ENCODE measurements around the gene MFSD2B.
"Not testable (repeated sequence)": the region's sequence is repeated elsewhere in the genome, so short reads cannot be mapped to it uniquely, and the experiment has no call there.

MFSD2B gene

GRCh38 chr2:24009680-24010476 is at the start of gene MFSD2B:
Gene MFSD2B (plus strand): TSS chr2:24010085. CDS start chr2:24010097, 12 bp downstream.
- DNase-seq (ENCODE audit: low spot score): no peak

GRCh38 chr2:23967846-23968245 is 42.0 kb upstream of the MFSD2B start:
- DNase-seq (ENCODE audit: low spot score): no peak

GRCh38 chr2:23976883-23977282 is 33.0 kb upstream of the MFSD2B start:
- no peak for DNase-seq (ENCODE audit: low spot score)

GRCh38 chr2:23988371-23988770 is 21.5 kb upstream of the MFSD2B start:
- DNase-seq (ENCODE audit: low spot score): no peak

- DNase-seq (ENCODE audit: low spot score): no peak
Measured at GRCh38 chr2:23992931-23993330, 17.0 kb upstream of the MFSD2B start.

DNA sequence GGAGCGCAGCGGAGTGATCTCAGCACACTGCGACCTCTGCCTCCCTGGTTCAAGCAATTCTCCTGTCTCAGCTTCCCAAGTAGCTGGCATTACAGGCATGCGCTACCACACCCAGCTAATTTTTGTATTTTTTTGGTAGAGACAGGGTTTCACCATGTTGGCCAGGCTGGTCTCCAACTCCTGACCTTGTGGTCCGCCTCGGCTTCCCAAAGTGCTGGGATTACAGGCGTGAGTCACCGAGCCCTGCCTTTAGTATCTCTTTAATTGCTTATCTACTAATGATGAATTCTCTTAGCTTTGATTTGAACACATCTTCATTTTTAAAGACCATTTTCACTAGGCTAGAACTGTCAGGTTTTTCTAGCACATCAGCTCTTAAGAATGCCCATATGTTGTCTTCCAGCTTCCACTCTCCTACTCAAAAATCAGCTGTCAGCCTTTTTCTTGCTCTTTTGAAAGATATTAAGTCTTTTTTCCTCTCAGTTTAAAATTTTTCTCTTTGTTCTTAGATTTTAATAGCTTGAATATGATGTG is 16.1 kb upstream of the MFSD2B start:
- no peak for DNase-seq (ENCODE audit: low spot score)

DNA sequence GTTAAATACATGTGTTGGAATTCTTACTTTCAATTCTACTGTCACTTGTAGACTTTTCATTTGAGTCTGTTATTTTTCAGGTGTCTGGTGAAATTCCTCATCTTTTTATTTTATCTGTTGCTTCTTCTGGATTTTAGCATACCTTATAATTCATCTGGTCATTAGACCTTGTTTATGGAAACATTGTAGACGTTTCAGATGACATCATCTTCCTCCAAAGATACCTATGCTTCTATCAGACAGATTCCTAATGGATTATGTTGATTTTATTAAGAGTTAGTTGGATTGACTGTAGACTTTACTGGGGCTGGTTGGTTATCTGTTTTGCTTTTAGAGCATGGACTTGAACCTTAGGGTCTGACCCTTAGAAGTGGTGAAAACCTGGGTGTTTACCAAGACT is 15.3 kb upstream of the MFSD2B start:
- DNase-seq (ENCODE audit: low spot score): no peak

DNA sequence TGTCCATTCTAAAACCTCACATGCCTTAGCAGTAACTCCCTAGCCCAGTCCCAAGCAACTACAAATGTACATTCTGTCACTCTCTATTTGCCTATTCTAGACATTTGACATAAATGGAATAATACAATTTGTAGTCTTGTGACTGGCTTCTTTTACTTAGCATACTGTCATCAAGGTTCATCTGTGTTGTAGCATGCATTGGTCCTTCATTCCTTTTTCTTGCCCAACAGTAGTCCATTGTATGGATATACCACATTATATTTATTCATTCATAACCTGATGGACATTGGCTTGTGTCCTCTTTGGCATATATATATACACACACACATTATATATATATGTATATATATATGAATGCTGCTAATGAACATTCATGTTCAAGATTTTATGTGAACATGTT is 2.2 kb upstream of the MFSD2B start:
- no peak for DNase-seq (ENCODE audit: low spot score)

GRCh38 chr2:24008672-24009366 is 1.1 kb upstream of the MFSD2B start:
- DNase-seq (ENCODE audit: low spot score): no peak

GRCh38 chr2:24009367-24009679 is 562 bp upstream of the MFSD2B start:
- no peak for DNase-seq (ENCODE audit: low spot score)

- DNase-seq (ENCODE audit: low spot score): no peak
Measured at GRCh38 chr2:24010477-24011249, 778 bp downstream of the MFSD2B start.

DNA sequence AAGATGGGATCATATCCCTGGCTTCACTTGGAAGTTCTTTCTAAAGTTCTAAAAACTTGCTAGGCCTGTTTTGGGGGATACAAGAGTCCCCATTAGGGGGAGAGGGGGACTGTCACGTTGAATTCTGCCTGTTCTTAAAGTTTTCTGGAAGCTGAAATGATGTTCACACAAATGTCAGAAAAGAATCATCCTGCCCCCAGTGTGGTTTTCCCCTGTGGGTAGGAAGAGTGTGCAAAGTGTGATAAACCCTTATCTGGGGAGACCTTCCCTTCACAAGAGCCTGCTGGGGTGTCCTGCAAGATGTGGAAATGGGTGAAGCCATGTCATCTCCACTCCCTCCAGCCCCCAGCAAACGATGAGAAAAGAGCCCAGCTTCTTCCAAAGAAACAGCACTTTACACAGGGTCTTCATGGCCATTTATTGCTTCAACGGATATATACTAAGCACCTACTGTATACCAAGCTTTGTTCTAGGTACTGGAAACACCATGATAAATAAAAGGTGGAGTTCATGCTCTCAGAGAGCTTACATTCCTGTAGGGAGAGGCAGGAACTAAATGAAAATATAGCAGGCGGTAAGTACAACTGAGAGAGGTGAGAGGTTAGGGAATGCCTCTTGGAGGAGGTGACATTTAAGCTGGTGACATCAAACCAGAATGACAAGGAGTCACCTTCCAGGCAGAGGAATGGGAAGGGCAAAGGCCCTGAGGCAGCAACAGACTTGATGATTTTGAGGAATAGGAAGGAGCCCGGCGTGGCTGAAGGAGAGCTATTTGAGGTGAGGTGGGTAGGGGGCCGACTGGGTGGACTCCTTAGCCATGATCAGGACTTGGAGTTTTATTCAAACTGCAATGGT is 1.6 kb downstream of the MFSD2B start:
- DNase-seq (ENCODE audit: low spot score): no peak

GRCh38 chr2:24012521-24013188 is 2.8 kb downstream of the MFSD2B start:
- no peak for DNase-seq (ENCODE audit: low spot score)

DNA sequence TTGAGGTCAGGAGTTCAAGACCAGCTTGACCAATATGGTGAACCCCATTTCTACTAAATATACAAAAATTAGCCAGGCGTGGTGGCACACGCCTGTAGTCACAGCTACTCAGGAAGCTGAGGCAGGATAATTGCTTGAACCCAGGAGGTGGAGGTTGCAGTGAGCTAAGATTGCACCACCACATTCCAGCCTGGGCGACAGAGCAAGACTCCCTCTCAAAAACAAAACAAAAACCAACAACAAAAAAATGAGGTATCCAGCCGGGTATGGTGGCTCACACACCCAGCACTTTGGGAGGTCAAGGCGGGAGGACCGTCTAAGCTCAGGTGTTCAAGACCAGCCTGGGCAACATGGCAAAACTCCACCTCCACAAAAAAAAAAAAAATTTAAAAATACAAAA is 5.0 kb downstream of the MFSD2B start:
- DNase-seq (ENCODE audit: low spot score): not testable (repeated sequence)

DNA sequence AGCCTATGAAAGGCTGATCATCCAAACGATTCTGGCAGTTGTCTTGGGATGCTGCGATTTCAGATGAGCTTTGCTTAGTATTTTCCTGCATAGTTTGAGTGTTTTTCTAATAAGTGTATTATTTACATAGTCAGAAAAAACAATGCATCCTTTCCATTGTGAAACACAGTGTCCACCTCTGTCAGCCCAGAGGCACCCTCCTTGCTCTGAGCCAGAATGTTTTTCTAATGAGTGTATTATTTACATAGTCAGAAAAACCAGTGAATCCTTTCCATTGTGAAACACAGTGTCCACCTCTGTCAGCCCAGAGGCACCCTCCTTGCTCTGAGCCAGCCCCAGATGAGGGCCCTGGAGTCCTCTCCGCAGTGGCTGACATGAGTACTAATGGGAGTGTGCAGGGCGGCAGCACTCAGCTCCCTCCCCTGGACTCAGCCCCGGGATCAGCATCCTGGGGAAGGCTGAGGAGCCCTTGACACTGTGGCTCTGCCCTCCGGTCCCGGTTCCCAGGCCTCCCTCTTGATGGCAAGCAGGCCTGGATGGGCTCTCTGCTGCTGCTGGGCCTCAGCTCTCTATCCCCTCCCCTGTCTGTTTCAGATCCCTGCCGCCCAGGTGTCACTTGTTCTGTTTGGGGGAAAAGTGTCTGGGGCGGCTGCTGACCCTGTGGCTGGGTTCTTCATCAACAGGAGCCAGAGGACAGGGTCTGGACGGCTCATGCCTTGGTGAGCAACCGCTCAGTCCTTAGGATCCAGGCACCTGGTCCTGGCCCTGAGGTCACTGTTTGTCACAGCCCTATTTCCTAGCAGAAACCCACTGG is 5.9 kb downstream of the MFSD2B start:
- DNase-seq (ENCODE audit: low spot score): no peak

DNA sequence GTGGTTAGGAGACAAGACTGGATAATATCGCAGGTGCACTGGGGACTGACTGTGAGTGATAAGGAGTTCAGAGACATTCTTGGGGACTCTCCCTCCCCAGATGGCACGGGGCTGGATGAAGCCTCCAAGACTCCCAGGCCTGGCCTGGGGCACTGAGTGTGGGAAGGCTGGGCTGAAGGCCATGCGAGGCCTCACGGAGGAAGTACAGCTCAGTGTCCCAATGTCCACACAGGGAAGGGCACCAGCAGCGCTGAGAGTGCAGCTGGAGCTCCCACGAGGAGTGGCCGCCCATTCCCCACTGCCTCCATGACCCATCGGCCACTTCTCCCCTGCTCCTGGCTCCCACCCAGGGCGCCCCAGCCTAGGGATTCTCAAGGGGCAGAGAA is 6.5 kb downstream of the MFSD2B start:
- DNase-seq (ENCODE audit: low spot score): no peak

GRCh38 chr2:24016853-24017703 is 7.2 kb downstream of the MFSD2B start:
- DNase-seq (ENCODE audit: low spot score): no peak

DNA sequence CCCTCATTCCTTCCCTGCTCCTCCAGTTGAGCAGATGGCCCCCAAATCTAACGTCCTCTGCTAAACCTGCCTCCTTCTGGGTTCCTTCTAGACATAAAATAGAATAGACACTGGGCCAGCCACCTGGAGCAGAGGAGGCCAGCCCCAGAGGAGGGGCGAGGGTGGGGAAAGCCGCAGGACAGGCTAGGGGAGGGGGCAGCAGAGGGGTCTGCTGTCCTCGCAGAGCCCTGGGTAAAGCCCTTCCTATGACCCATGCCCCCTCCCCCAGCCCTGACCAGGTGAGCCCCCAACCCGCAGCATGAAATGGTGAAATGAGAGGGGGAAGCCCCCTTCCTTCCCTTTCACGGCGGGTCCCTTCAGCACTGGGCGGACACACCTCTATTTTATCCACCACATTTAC is 7.8 kb downstream of the MFSD2B start:
- no peak for DNase-seq (ENCODE audit: low spot score)

DNA sequence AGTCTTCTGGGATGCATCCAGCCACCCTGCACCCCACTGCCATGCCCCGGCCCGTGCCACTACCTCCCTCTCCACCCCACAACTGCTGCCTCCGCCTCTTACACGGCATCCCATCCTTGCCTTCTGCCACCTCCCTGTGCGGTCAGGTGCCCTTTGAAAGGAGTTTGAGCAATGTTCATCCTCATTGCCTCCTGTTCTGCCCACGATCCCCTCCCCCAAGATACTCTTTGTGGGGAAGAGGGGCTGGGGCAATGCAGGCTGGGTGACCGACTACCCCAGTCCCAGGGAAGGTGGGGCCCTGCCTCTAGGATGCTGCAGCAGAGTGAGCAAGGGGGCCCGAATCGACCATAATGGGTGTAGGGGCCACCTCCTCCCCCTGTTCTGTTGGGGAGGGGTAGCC is 8.4 kb downstream of the MFSD2B start:
- DNase-seq (ENCODE audit: low spot score): no peak

Data from pons (tissue), 1 donor.